Esophagus squamous epithelium (tissue), 4 donors: ENCODE data around the gene TEC.

Experiments used
- CTCF ChIP-seq, 6 experiments: fragments of 450-650 bp in 4 of 6; fragments of 200-600 bp in 2 of 6; sonication (generic) in 2 of 6; IDR thresholded peaks; one replicate each; pipeline ENCODE4 v1.5.1; 2016 to 2019; ENCODE audit warnings: antibody characterized with exemption in 6 of 6, mild to moderate bottlenecking in 4 of 6, moderate library complexity in 4 of 6
- POLR2A ChIP-seq, 4 donors: fragments of 450-650 bp; IDR thresholded peaks; one replicate each; pipeline ENCODE4 v1.6.1; 2017; ENCODE audit warnings: antibody characterized with exemption in 4 of 4, mild to moderate bottlenecking in 4 of 4, moderate library complexity in 3 of 4

DNA sequence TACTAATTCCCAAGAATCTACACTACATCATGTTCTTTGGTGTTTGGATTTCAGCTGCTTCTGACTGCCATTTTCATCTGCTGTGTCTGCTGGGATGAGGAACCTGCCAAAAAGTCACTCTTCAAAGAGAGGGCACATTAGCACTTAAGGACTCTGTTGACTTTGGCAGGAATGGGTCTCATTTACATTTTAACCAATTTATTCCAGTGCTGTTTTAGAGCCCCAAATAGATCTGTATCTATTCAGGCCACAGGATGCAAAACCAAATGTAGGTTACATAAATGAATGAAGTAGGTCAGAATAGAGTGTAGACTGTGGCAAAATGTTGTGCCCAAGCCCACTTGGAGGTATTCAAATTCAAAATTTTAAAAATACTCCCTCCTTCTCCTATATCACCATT is 150.0 kb downstream of the TEC start:
- TF ChIP-seq POLR2A (IDR thresholded peaks at IDR 0.05) (no peak), CTCF (IDR thresholded peaks at IDR 0.05) (no peak)
